Right lobe of liver (tissue), 6 donors: Measurements from ENCODE around the gene LRRC32. TPM values are rescaled to one million over a fixed set of nuclear protein-coding genes. Genes with fewer than 3 reads are reported as not detected.
"Not testable (repeated sequence)": the region's sequence is repeated elsewhere in the genome, so short reads cannot be mapped to it uniquely, and the experiment has no call there.

Experiments used
- ATAC-seq, 4 donors: fragments of 200-7000 bp; cut with Tn5 transposase; one replicate each; pipeline ENCODE4 v1.9.1; 2020; ENCODE audit warnings: mild to moderate bottlenecking in 4 of 4, moderate library complexity in 4 of 4
- DNase-seq, 3 donors: peaks; one replicate each; pipeline ENCODE4 v3.0.0-alpha.2; 2020
- H3K27ac ChIP-seq, 3 donors: fragments of 200-600 bp; one replicate each; pipeline ENCODE4 v1.8.0; 2022
- H3K27me3 ChIP-seq, 2 donors: fragments of 200-600 bp; one replicate each; pipeline ENCODE4 v1.8.0; 2022
- H3K36me3 ChIP-seq, 4 donors: fragments of 200-600 bp; sonication (generic) in 1 of 4; one replicate each; pipeline versions ENCODE4 v1.5.1 to v1.8.0; 2017 to 2022; ENCODE audit warnings: control low read depth in 1 of 4
- H3K4me1 ChIP-seq, 4 donors: fragments of 200-600 bp; sonication (generic) in 1 of 4; one replicate each; pipeline versions ENCODE4 v1.5.1 to v1.8.0; 2017 to 2022; ENCODE audit warnings: control low read depth in 1 of 4
- H3K4me3 ChIP-seq, 3 donors: fragments of 200-600 bp; one replicate each; pipeline ENCODE4 v1.8.0; 2022
- H3K9me3 ChIP-seq, 4 donors: fragments of 200-600 bp; sonication (generic) in 1 of 4; one replicate each; pipeline versions ENCODE4 v1.5.1 to v1.8.0; 2017 to 2022; ENCODE audit warnings: control low read depth in 1 of 4
- CTCF ChIP-seq, 4 donors: fragments of 200-600 bp in 3 of 4; fragments of 450-650 bp in 1 of 4; IDR thresholded peaks; one replicate each; pipeline versions ENCODE4 v1.5.1 to v1.8.0; 2016 to 2022; ENCODE audit warnings: antibody characterized with exemption in 4 of 4, mild to moderate bottlenecking in 2 of 4
- POLR2A ChIP-seq: fragments of 450-650 bp; IDR thresholded peaks from one replicate; pipeline ENCODE4 v1.6.1; 2017; ENCODE audit warnings: antibody characterized with exemption, mild to moderate bottlenecking
- WGBS: methylation state at CpG from one replicate; pipeline ENCODE4 v1.1.6; 2018; ENCODE audit warnings: low coverage, low lambda C conversion rate; ENCODE audit not compliant: insufficient coverage; ENCODE audit errors: missing lambda C conversion rate; 5-methylcytosine and 5-hydroxymethylcytosine counted together
- intact Hi-C, 2 donors: fragments of 100-400 bp; cut with DNase I; formaldehyde crosslinking; loops; one replicate each; pipeline versions ENCODE4 v1.11.2 to v1.14.1; 2022
- total RNA-seq, 6 experiments: library from RNA; depleted of rRNA in 2 of 6; stranded (reverse); fragments of >200 nt in 2 of 6; fragmentation: NEBNext Ultra II Directional in 3 of 6; extraction: Animal tissue kit (Norgen Biotek cat#: 25700) in 3 of 6; gene quantifications; one replicate each; pipeline versions ENCODE4 v1.1.0 to v1.2.4, GENCODE V29; 2016 to 2023
- donor health status: DM: no; HTN: yes; CAD: no.
- donor health status: DM: no; HTN: no; CAD: no.
- donor health status: DM: no; HTN: no; CAD: no.
- donor health status: DM: no; HTN: yes; CAD: no.
- donor health status: DM: no; HTN: yes; CAD: no.

The LRRC32 gene
- total RNA-seq, 6 experiments from 2014 or later = 7.4 to 19.5 (median 14.5) TPM

- intact Hi-C loops = no loop called here
- TF ChIP-seq POLR2A = no peak
- no peak for DNase-seq
Observed at GRCh38 chr11:76610871-76611475, 59.6 kb downstream of the LRRC32 start.

GRCh38 chr11:76610371-76610770, 60.2 kb downstream of the LRRC32 start:
- H3K9me3 ChIP-seq = no peaks in the 10 kb centered on the region
- no peak overlapping the region for H3K4me3 ChIP-seq
- no peaks in the 10 kb centered on the region for H3K36me3 ChIP-seq
- H3K27ac ChIP-seq = no peak overlapping the region
- TF ChIP-seq CTCF (IDR thresholded peaks at IDR 0.05) = no peak
- no peaks in the 10 kb centered on the region for H3K27me3 ChIP-seq
- intact Hi-C loops = no loop called here
- ATAC-seq (no peak), DNase-seq (no peak)
- whole genome bisulfite sequencing = 92% methylated on average over 2 of the region's 4 CpGs
- H3K4me1 ChIP-seq = no peaks in the 10 kb centered on the region

More at GRCh38 chr11:76610871-76611475, 59.6 kb downstream of the LRRC32 start:
- Histone ChIP-seq H3K4me1 (no peaks in the 10 kb centered on the region), H3K9me3 (no peaks in the 10 kb centered on the region), H3K36me3 (no peaks in the 10 kb centered on the region), H3K27ac (no peak overlapping the region), H3K4me3 (no peak overlapping the region), H3K27me3 (no peaks in the 10 kb centered on the region)
- peak; percentile 12 to 36 (median 32) for ATAC-seq
- WGBS = 20% methylated on average over 1 of the region's 8 CpGs

GRCh38 chr11:76609736-76610370, 60.7 kb downstream of the LRRC32 start:
- H3K4me1 ChIP-seq = peaks cover 0 to 1% (median 0%) of the 10 kb centered on the region in 4 donors
- H3K27me3 ChIP-seq = no peaks in the 10 kb centered on the region
- 83% methylated on average over 3 of the region's 8 CpGs for WGBS
- no peaks in the 10 kb centered on the region for H3K36me3 ChIP-seq
- TF ChIP-seq CTCF (IDR thresholded peaks at IDR 0.05) (no peak), POLR2A (no peak)
- H3K4me3 ChIP-seq = no peak overlapping the region
- intact Hi-C loops = no loop called here
- H3K27ac ChIP-seq = no peak overlapping the region
- no peaks in the 10 kb centered on the region for H3K9me3 ChIP-seq
- ATAC-seq (no peak), DNase-seq (no peak)

- H3K27me3 ChIP-seq, intact Hi-C loops, DNase-seq, H3K4me3 ChIP-seq, ATAC-seq, H3K4me1 ChIP-seq, H3K27ac ChIP-seq, H3K36me3 ChIP-seq, H3K9me3 ChIP-seq: not testable (repeated sequence)
- no CpG with 5 or more reads among the region's 27 CpGs for WGBS
Observed at GRCh38 chr11:76608879-76609460, 61.6 kb downstream of the LRRC32 start.

GRCh38 chr11:76608228-76608627, 62.3 kb downstream of the LRRC32 start:
- H3K27me3 ChIP-seq, ATAC-seq, H3K4me3 ChIP-seq, H3K4me1 ChIP-seq, DNase-seq, H3K36me3 ChIP-seq, H3K27ac ChIP-seq, intact Hi-C loops, H3K9me3 ChIP-seq: not testable (repeated sequence)
- WGBS = 94% methylated on average over 10 of the region's 11 CpGs

Other genes with a start within 250 kb of the LRRC32 start
- 10 to 100 TPM in 2 of 6 experiments, 1 to 10 TPM in 4; 6.1 to 15.2 (median 7.2) TPM for gene EMSY, start 225.7 kb downstream of the LRRC32 start, total RNA-seq
- gene TSKU, start 112.6 kb upstream of the LRRC32 start, total RNA-seq = 1,000 to 10,000 TPM in 1 of 6 experiments, 100 to 1,000 TPM in 4, 10 to 100 TPM in 1; 66.1 to 1,026 (median 278) TPM
- gene ACER3, start 190.2 kb upstream of the LRRC32 start, total RNA-seq = 10 to 100 TPM in 2 of 6 experiments, 1 to 10 TPM in 4; 5.1 to 11.6 (median 7.3) TPM